Gastrocnemius medialis (tissue), 4 donors: ENCODE measurements around the gene TMEM158.

Source experiments
- CTCF ChIP-seq, 5 experiments: fragments of 450-650 bp in 3 of 5; fragments of 200-600 bp in 2 of 5; sonication (generic) in 2 of 5; IDR thresholded peaks in 4 of 5; conservative IDR thresholded peaks in 1 of 5; 1 replicate in 4 of 5; 2 replicates in 1 of 5; pipeline ENCODE4 v1.5.1; 2016 to 2019; ENCODE audit warnings: antibody characterized with exemption in 5 of 5, mild to moderate bottlenecking in 3 of 5, moderate library complexity in 3 of 5
- POLR2A ChIP-seq, 2 donors: fragments of 450-650 bp; IDR thresholded peaks; one replicate each; pipeline ENCODE4 v1.6.1; 2017; ENCODE audit warnings: antibody characterized with exemption in 2 of 2, mild to moderate bottlenecking in 2 of 2, moderate library complexity in 2 of 2

GRCh38 chr3:45211466-45212094 lies 14.5 kb downstream of the TMEM158 start:
- TF ChIP-seq CTCF (IDR thresholded peaks at IDR 0.05 in 4 of 5, conservative IDR thresholded peaks at IDR 0.05 in 1 of 5), result no peak
- TF ChIP-seq POLR2A (IDR thresholded peaks at IDR 0.05), result no peak
